ENCODE results near the gene ESR1.

The ESR1 gene

DNA sequence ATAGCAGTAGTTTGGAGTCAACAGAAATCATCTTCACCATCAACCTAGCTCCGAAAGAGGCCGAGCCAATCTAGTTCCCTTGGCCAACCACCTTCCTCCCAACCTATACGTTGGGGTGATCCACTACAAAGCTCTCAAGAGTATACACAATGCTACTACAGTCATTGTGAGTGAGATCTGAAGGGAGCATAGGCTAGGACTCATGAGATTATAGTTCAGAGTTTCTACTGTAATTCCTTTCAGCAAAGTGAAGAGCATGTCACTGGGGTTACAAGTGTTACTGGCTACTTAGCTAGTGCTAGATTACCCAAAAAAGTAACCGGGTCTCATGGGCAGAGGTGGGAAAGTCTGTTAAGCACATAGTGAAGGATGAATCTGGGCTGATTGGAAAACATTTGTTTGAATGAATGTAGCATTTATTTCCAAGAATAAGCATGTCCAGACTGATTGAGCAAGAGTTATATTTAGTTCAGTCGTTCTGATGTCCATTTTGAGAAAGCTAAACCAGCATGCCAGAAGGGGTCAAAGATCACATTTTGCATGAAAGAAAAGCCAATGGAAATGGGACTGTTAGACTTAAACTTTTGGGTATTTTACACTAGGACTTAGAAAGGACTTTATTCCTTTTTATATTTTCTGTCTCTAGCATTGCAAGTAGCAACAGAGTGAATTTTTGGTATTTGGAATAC is 10.5 kb upstream of the ESR1 start:
- TF ChIP-seq, protein P1, sequence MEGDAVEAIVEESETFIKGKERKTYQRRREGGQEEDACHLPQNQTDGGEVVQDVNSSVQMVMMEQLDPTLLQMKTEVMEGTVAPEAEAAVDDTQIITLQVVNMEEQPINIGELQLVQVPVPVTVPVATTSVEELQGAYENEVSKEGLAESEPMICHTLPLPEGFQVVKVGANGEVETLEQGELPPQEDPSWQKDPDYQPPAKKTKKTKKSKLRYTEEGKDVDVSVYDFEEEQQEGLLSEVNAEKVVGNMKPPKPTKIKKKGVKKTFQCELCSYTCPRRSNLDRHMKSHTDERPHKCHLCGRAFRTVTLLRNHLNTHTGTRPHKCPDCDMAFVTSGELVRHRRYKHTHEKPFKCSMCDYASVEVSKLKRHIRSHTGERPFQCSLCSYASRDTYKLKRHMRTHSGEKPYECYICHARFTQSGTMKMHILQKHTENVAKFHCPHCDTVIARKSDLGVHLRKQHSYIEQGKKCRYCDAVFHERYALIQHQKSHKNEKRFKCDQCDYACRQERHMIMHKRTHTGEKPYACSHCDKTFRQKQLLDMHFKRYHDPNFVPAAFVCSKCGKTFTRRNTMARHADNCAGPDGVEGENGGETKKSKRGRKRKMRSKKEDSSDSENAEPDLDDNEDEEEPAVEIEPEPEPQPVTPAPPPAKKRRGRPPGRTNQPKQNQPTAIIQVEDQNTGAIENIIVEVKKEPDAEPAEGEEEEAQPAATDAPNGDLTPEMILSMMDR (IDR thresholded peaks at IDR 0.05; ENCODE audit: control insufficient read depth, extremely low read depth, insufficient read depth) = no peak
- H3K4me3 ChIP-seq (ENCODE audit: low read depth, low read length) = no peak overlapping the region
- DNase-seq (ENCODE audit: low read depth) = no peak

- no peak overlapping the region for H3K4me3 ChIP-seq (ENCODE audit: low read depth, low read length)
- TF ChIP-seq, protein P1 (IDR thresholded peaks at IDR 0.05; ENCODE audit: control insufficient read depth, extremely low read depth, insufficient read depth) = no peak
- DNase-seq (ENCODE audit: low read depth) = no peak
Observed at GRCh38 chr6:151803743-151804142, 3.7 kb upstream of the ESR1 start.

- H3K4me3 ChIP-seq (ENCODE audit: low read depth, low read length) = no peak overlapping the region
- DNase-seq (ENCODE audit: low read depth) = no peak
- TF ChIP-seq, protein P1 (IDR thresholded peaks at IDR 0.05; ENCODE audit: control insufficient read depth, extremely low read depth, insufficient read depth) = no peak
Observed at GRCh38 chr6:151804585-151805285, 2.7 kb upstream of the ESR1 start.

DNA sequence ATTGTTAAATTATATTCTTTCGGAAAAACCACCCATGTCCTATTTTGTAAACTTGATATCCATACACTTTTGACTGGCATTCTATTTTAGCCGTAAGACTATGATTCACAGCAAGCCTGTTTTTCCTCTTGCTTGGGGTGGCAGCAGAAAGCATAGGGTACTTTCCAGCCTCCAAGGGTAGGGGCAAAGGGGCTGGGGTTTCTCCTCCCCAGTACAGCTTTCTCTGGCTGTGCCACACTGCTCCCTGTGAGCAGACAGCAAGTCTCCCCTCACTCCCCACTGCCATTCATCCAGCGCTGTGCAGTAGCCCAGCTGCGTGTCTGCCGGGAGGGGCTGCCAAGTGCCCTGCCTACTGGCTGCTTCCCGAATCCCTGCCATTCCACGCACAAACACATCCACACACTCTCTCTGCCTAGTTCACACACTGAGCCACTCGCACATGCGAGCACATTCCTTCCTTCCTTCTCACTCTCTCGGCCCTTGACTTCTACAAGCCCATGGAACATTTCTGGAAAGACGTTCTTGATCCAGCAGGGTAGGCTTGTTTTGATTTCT is 2.1 kb upstream of the ESR1 start:
- no peak overlapping the region for H3K4me3 ChIP-seq (ENCODE audit: low read depth, low read length)
- DNase-seq (ENCODE audit: low read depth) = no peak
- TF ChIP-seq, protein P1 (IDR thresholded peaks at IDR 0.05; ENCODE audit: control insufficient read depth, extremely low read depth, insufficient read depth) = no peak

DNA sequence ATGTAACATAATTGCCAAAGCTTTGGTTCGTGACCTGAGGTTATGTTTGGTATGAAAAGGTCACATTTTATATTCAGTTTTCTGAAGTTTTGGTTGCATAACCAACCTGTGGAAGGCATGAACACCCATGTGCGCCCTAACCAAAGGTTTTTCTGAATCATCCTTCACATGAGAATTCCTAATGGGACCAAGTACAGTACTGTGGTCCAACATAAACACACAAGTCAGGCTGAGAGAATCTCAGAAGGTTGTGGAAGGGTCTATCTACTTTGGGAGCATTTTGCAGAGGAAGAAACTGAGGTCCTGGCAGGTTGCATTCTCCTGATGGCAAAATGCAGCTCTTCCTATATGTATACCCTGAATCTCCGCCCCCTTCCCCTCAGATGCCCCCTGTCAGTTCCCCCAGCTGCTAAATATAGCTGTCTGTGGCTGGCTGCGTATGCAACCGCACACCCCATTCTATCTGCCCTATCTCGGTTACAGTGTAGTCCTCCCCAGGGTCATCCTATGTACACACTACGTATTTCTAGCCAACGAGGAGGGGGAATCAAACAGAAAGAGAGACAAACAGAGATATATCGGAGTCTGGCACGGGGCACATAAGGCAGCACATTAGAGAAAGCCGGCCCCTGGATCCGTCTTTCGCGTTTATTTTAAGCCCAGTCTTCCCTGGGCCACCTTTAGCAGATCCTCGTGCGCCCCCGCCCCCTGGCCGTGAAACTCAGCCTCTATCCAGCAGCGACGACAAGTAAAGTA is 547 bp upstream of the ESR1 start:
- no peak for DNase-seq (ENCODE audit: low read depth)
- no peak overlapping the region for H3K4me3 ChIP-seq (ENCODE audit: low read depth, low read length)
- TF ChIP-seq, protein P1 (IDR thresholded peaks at IDR 0.05; ENCODE audit: control insufficient read depth, extremely low read depth, insufficient read depth) = no peak

DNA sequence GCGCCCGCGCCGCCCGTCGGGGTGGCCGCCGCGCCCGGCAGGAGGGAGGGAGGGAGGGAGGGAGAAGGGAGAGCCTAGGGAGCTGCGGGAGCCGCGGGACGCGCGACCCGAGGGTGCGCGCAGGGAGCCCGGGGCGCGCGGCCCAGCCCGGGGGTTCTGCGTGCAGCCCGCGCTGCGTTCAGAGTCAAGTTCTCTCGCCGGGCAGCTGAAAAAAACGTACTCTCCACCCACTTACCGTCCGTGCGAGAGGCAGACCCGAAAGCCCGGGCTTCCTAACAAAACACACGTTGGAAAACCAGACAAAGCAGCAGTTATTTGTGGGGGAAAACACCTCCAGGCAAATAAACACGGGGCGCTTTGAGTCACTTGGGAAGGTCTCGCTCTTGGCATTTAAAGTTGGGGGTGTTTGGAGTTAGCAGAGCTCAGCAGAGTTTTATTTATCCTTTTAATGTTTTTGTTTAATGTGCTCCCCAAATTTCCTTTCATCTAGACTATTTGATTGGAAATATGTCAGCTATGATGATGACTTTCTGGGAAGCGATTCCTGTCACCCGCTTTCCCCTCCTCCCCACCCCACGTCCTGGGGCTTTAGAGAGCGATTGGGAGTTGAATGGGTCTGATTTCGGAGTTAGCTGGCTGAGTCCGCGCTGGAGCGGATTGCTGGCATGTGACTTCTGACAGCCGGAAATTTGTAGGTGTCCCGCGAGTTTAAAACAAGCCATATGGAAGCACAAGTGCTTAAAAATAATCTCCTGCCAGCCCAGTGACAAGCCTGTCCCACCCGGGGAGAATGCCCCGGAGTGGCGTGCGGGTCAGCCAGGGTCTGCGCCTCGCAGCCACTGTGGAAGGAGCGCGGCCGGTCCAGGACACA is 1.1 kb downstream of the ESR1 start:
- no peak for DNase-seq (ENCODE audit: low read depth)
- TF ChIP-seq, protein P1 (IDR thresholded peaks at IDR 0.05; ENCODE audit: control insufficient read depth, extremely low read depth, insufficient read depth) = no peak
- no peak overlapping the region for H3K4me3 ChIP-seq (ENCODE audit: low read depth, low read length)
